Measurements from ENCODE around the gene MOGAT2.

The MOGAT2 gene

DNA sequence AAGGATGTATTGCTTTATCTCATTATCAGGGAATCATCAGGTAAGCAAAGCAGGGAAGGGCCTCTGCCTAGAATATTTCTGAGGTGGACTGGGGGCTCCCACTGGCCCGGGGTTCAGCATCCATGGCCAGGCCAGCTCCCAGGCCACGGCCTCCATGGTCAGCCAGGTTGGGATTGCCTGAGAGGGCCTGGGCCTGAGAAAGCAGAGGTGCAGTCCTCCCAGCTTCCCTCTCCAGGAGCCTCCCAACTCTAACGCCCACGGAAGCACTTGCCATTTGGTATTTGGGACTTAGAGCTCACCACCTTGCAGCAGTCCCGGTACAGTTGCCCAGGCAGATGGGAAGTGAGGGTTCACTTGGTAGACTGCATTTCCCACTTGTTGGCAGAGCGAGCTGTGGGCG is 63.7 kb downstream of the MOGAT2 start:
- no peak for DNase-seq (ENCODE audit: low read depth)

DNA sequence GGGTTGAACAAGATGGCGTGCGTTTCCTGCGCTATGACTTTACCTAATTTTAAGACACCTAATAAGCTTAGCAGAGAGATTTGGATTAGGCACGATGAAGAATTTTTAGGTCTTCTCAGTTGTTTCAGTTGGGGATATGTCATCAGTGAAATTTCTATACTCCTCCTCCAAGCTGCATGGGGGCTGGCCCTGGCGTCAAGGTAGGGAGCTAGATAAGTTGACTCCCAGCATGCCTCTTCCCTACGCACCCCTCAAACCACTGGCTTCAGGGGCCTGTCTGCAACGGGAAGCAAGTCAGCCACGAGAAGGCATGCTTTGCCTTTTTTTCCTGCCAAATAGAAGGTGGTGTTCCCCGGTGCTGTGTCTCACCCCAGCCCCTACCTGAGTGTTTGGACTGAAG is 64.2 kb downstream of the MOGAT2 start:
- no peak for DNase-seq (ENCODE audit: low read depth)

Measured in stimulated activated CD8-positive, alpha-beta memory T cell treated with anti-CD3 and anti-CD28 coated beads, Interleukin-4, amount 100 ng/mL, for 24 hours (primary cell).